22Rv1 (cell line): ENCODE results near the gene TCF25.

Experiments
- H3K27ac ChIP-seq: fragments of 450-650 bp; 2 replicates; pipeline ENCODE4 v1.5.1; 2017
- CTCF ChIP-seq: fragments of 450-650 bp; IDR thresholded peaks from 2 replicates; pipeline ENCODE4 v1.5.1; 2017; ENCODE audit warnings: mild to moderate bottlenecking
- ZFX ChIP-seq: fragments of 450-650 bp; IDR thresholded peaks from 2 replicates; pipeline ENCODE4 v1.6.1; 2017; ENCODE audit warnings: antibody characterized with exemption, borderline replicate concordance

TCF25 gene

GRCh38 chr16:89906140-89907025 is 33.0 kb downstream of the TCF25 start:
- no peak for TF ChIP-seq CTCF
- TF ChIP-seq ZFX = no peak
- no peak overlapping the region for H3K27ac ChIP-seq

GRCh38 chr16:89907055-89907814 is 33.8 kb downstream of the TCF25 start:
- no peak overlapping the region for H3K27ac ChIP-seq
- TF ChIP-seq CTCF = no peak
- no peak for TF ChIP-seq ZFX

GRCh38 chr16:89908236-89908635 is 34.8 kb downstream of the TCF25 start:
- TF ChIP-seq CTCF (no peak), ZFX (no peak)
- H3K27ac ChIP-seq = no peak overlapping the region

GRCh38 chr16:89909777-89910716 is 36.7 kb downstream of the TCF25 start:
- no peak for TF ChIP-seq ZFX
- TF ChIP-seq CTCF = peak; percentile 95
- peak overlapping the region; percentile 35 for H3K27ac ChIP-seq

GRCh38 chr16:89910717-89911354 is 37.4 kb downstream of the TCF25 start:
- peak overlapping the region; percentile 35; the same call in 1 of the 2 replicates for H3K27ac ChIP-seq
- no peak for TF ChIP-seq ZFX
- no peak for TF ChIP-seq CTCF

- no peak for TF ChIP-seq ZFX
- TF ChIP-seq CTCF = no peak
- H3K27ac ChIP-seq = no peak overlapping the region
Measured at GRCh38 chr16:89911375-89911774, 38.0 kb downstream of the TCF25 start.
